Keratinocyte (primary cell): ENCODE measurements around the gene TPT1.

Source experiments
- EZH2 ChIP-seq: IDR thresholded peaks from one replicate; pipeline ENCODE4 v1.6.1; 2012; ENCODE audit warnings: inconsistent platforms, mild to moderate bottlenecking, low read length, moderate library complexity
- TF ChIP-seq, protein P1 (sequence below), 3 experiments: IDR thresholded peaks in 1 of 3; conservative IDR thresholded peaks in 1 of 3; optimal IDR thresholded peaks in 1 of 3; 2 replicates in 2 of 3; 3 replicates in 1 of 3; pipeline versions ENCODE3 to v1.5.1; 2011; ENCODE audit warnings: low read length in 3 of 3, mild to moderate bottlenecking in 3 of 3, moderate library complexity in 2 of 3, control low read depth in 1 of 3, inconsistent platforms in 1 of 3; ENCODE audit not compliant: insufficient read depth in 2 of 3; ENCODE audit errors: extremely low read depth in 1 of 3

DNA sequence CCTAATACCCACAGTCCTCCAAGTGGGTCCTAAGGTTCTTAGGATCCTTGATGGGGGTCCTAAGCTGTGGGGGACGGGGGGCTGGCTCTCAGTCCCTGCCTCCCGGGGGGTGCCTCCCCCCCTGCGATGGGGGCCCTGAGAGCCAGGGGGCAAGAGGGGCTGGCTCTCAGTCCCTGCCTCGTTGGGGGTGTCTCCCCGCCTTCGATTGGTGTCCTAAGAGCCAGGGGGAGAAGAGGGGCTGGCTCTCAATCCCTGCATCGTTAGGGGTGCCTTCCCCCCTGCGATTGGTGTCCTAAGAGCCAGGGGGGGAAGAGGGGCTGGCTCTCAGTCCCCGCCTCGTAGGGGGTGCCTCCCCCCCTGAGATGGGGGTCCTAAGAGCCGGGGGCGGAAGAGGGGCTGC lies 40.2 kb upstream of the TPT1 start:
- TF ChIP-seq, protein P1, sequence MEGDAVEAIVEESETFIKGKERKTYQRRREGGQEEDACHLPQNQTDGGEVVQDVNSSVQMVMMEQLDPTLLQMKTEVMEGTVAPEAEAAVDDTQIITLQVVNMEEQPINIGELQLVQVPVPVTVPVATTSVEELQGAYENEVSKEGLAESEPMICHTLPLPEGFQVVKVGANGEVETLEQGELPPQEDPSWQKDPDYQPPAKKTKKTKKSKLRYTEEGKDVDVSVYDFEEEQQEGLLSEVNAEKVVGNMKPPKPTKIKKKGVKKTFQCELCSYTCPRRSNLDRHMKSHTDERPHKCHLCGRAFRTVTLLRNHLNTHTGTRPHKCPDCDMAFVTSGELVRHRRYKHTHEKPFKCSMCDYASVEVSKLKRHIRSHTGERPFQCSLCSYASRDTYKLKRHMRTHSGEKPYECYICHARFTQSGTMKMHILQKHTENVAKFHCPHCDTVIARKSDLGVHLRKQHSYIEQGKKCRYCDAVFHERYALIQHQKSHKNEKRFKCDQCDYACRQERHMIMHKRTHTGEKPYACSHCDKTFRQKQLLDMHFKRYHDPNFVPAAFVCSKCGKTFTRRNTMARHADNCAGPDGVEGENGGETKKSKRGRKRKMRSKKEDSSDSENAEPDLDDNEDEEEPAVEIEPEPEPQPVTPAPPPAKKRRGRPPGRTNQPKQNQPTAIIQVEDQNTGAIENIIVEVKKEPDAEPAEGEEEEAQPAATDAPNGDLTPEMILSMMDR (optimal IDR thresholded peaks at IDR 0.05 in 1 of 3, IDR thresholded peaks at IDR 0.05 in 1 of 3, conservative IDR thresholded peaks at IDR 0.05 in 1 of 3; ENCODE audit: extremely low read depth in 1 of 3, insufficient read depth in 2 of 3, low read length in 3 of 3), result no peak
- no peak for TF ChIP-seq EZH2
